ENCODE results near the gene CSRNP3. TPM values are rescaled to one million over a fixed set of nuclear protein-coding genes. Genes with fewer than 3 reads are reported as not detected.

Gene CSRNP3
- total RNA-seq, 1 donor, result 2.6 TPM

DNA sequence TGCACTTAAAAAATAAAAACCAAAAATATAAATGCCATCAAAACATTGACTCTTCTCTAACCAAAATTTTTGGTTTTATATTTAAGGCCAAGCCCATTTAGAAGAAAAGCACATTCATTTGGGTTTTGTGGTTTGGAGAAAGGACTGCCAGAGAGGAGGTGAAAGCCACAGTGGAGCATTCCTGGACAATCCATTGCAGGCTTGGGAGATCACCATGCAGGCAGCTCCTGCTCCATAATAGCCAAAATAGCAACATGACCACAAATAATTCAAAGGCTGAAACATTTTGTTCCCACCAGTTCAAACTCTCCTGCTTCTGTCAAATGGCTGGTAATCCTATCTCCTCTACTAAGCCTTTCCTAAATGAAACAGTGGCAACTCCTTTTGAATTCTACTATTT is 251.0 kb downstream of the CSRNP3 start:
- no peak overlapping the region for H3K4me3 ChIP-seq (ENCODE audit: low read depth, low read length)
- TF ChIP-seq, protein P1, sequence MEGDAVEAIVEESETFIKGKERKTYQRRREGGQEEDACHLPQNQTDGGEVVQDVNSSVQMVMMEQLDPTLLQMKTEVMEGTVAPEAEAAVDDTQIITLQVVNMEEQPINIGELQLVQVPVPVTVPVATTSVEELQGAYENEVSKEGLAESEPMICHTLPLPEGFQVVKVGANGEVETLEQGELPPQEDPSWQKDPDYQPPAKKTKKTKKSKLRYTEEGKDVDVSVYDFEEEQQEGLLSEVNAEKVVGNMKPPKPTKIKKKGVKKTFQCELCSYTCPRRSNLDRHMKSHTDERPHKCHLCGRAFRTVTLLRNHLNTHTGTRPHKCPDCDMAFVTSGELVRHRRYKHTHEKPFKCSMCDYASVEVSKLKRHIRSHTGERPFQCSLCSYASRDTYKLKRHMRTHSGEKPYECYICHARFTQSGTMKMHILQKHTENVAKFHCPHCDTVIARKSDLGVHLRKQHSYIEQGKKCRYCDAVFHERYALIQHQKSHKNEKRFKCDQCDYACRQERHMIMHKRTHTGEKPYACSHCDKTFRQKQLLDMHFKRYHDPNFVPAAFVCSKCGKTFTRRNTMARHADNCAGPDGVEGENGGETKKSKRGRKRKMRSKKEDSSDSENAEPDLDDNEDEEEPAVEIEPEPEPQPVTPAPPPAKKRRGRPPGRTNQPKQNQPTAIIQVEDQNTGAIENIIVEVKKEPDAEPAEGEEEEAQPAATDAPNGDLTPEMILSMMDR (IDR thresholded peaks at IDR 0.05; ENCODE audit: insufficient read depth, low read depth, low read length), result no peak
- DNase-seq (ENCODE audit: low read depth), result peak; percentile 46

DNA sequence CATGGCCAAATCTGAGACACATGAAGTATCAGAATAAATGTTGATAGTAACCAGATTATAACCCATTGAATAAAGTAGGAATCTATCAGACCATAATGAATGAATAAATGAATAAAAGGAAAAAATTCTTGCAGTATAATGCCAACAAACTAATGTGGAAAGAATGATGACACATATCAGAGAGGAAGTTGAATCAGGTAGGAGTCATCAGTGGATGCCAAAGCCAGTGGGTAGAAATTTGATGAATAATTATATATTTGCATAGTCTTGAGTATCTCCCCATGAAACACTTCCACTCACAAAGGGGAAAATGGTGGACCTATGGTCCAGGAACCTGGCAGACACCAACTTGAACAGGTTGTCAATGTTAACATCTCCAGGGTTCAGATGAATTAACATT is 255.9 kb downstream of the CSRNP3 start:
- TF ChIP-seq, protein P1 (IDR thresholded peaks at IDR 0.05; ENCODE audit: insufficient read depth, low read depth, low read length), result no peak
- DNase-seq (ENCODE audit: low read depth), result no peak

More for the DNA sequence above, 255.9 kb downstream of the CSRNP3 start:
- H3K4me3 ChIP-seq (ENCODE audit: low read depth, low read length), result no peak overlapping the region

Other genes with a start within 250 kb of the CSRNP3 start
- gene SCN2A, start 230.3 kb upstream of the CSRNP3 start, total RNA-seq, result 2.3 and 11.7 TPM in 2 replicates